HepG2 (cell line): Measurements from ENCODE around the gene PRRT2. TPM values are rescaled to one million over a fixed set of nuclear protein-coding genes. Genes with fewer than 3 reads are reported as not detected.
A peak's percentile ranks its signal among the peaks of the same experiment; 100 is the strongest.

ENCODE experiments used
- GATAD1 ChIP-seq: IDR thresholded peaks from 2 replicates; pipeline ENCODE4 v1.6.1; 2016; ENCODE audit warnings: missing genetic modification reagents, missing compliant biosample characterization
- GPBP1L1 ChIP-seq: sonication (generic); formaldehyde crosslinking; IDR thresholded peaks from 2 replicates; pipeline ENCODE4 v1.5.0; 2020; ENCODE audit warnings: mild to moderate bottlenecking, missing genetic modification reagents
- HDAC1 ChIP-seq: sonication (generic); formaldehyde crosslinking; IDR thresholded peaks from 2 replicates; pipeline ENCODE4 v1.5.1; 2020; ENCODE audit warnings: mild to moderate bottlenecking, missing genetic modification reagents
- HOXA9 ChIP-seq: sonication (generic); formaldehyde crosslinking; IDR thresholded peaks from 2 replicates; pipeline ENCODE4 v1.8.1; 2022; ENCODE audit warnings: missing genetic modification reagents, mild to moderate bottlenecking, moderate library complexity, borderline replicate concordance
- IRX3 ChIP-seq: sonication (generic); formaldehyde crosslinking; IDR thresholded peaks from 2 replicates; pipeline ENCODE4 v1.8.1; 2023; ENCODE audit warnings: mild to moderate bottlenecking, low read depth, missing genetic modification reagents, borderline replicate concordance
- MLLT10 ChIP-seq: sonication (generic); formaldehyde crosslinking; IDR thresholded peaks from 2 replicates; pipeline ENCODE4 v1.4.0; 2020; ENCODE audit warnings: missing genetic modification reagents
- NFRKB ChIP-seq: fragments of 450-650 bp; IDR thresholded peaks from 2 replicates; pipeline ENCODE4 v1.6.1; 2017
- PRDM4 ChIP-seq: sonication (generic); formaldehyde crosslinking; IDR thresholded peaks from 2 replicates; pipeline ENCODE4 v1.9.0; 2021; ENCODE audit warnings: missing genetic modification reagents, borderline replicate concordance
- SMAD1 ChIP-seq: sonication (generic); formaldehyde crosslinking; IDR thresholded peaks from 2 replicates; pipeline ENCODE4 v1.4.0; 2020; ENCODE audit warnings: missing genetic modification reagents, low read depth, mild to moderate bottlenecking, borderline replicate concordance
- SMARCC2 ChIP-seq: fragments of 450-650 bp; IDR thresholded peaks from 2 replicates; pipeline ENCODE4 v1.6.1; 2017; ENCODE audit warnings: antibody characterized with exemption, mild to moderate bottlenecking
- THAP7 ChIP-seq: sonication (generic); formaldehyde crosslinking; IDR thresholded peaks from 2 replicates; pipeline ENCODE4 v1.8.1; 2023; ENCODE audit warnings: mild to moderate bottlenecking, missing genetic modification reagents
- UBTF ChIP-seq: sonication (generic); formaldehyde crosslinking; IDR thresholded peaks from 2 replicates; pipeline ENCODE4 v1.4.0; 2020; ENCODE audit warnings: mild to moderate bottlenecking, missing genetic modification reagents
- ZBTB3 ChIP-seq: sonication (generic); formaldehyde crosslinking; IDR thresholded peaks from 2 replicates; pipeline ENCODE4 v1.4.0; 2020; ENCODE audit warnings: low read depth, mild to moderate bottlenecking, moderate library complexity, missing genetic modification reagents, borderline replicate concordance
- ZNF10 ChIP-seq: sonication (generic); formaldehyde crosslinking; IDR thresholded peaks from 2 replicates; pipeline ENCODE4 v1.4.0; 2020; ENCODE audit warnings: mild to moderate bottlenecking, low read depth, missing genetic modification reagents, borderline replicate concordance
- ZNF343 ChIP-seq: sonication (generic); formaldehyde crosslinking; IDR thresholded peaks from 2 replicates; pipeline ENCODE4 v1.4.0; 2020; ENCODE audit warnings: mild to moderate bottlenecking, missing genetic modification reagents
- ZNF547 ChIP-seq: sonication (generic); formaldehyde crosslinking; IDR thresholded peaks from 2 replicates; pipeline ENCODE4 v1.5.1; 2020; ENCODE audit warnings: mild to moderate bottlenecking, missing genetic modification reagents
- ZNF558 ChIP-seq: sonication (generic); formaldehyde crosslinking; IDR thresholded peaks from 2 replicates; pipeline ENCODE4 v1.9.0; 2022; ENCODE audit warnings: mild to moderate bottlenecking, missing genetic modification reagents, borderline replicate concordance
- ZNF768 ChIP-seq: sonication (generic); formaldehyde crosslinking; IDR thresholded peaks from 2 replicates; pipeline ENCODE4 v1.4.0; 2020; ENCODE audit warnings: missing genetic modification reagents
- ZNF841 ChIP-seq: sonication (generic); formaldehyde crosslinking; IDR thresholded peaks from 2 replicates; pipeline ENCODE4 v1.8.1; 2023; ENCODE audit warnings: missing genetic modification reagents, borderline replicate concordance
- ZSCAN25 ChIP-seq: sonication (generic); formaldehyde crosslinking; IDR thresholded peaks from 2 replicates; pipeline ENCODE4 v1.8.0; 2022; ENCODE audit warnings: mild to moderate bottlenecking, missing genetic modification reagents
- polyA plus RNA-seq, 8 experiments: library from polyadenylated mRNA; depleted of rRNA in 3 of 8; stranded (reverse) in 7 of 8; unstranded in 1 of 8; fragments of >200 nt; fragmentation: Illumina TruSeq in 4 of 8; extraction: Trizol in 4 of 8; gene quantifications; 2 replicates each; pipeline versions ENCODE4 v1.2.1 to v1.2.3, GENCODE V29; 2011 to 2016; ENCODE audit warnings: low read depth in 4 of 8, missing spikeins in 1 of 8, mixed read lengths in 1 of 8; ENCODE audit not compliant: insufficient read depth in 1 of 8
- total RNA-seq, 5 experiments: library from RNA; depleted of rRNA; stranded (reverse); fragments of >200 nt; fragmentation: Illumina TruSeq; extraction: Trizol; gene quantifications; 2 replicates each; pipeline ENCODE4 v1.2.3, GENCODE V29; 2016; ENCODE audit warnings: low read depth in 1 of 5

The PRRT2 gene
- total and polyA plus RNA-seq, 2 of the 13 experiments (the other 11 are each of a cell fraction or from before 2014, with no cell fraction given) = 0.51 to 1.1 TPM

- peak; percentile 46; the same call in 1 of the 2 replicates for TF ChIP-seq ZNF768 (CRISPR knock-in tag)
- TF ChIP-seq THAP7 (CRISPR knock-in tag) = 0 out of 2 replicates have a peak, but pooled peaks have one; percentile 70
- peak; percentile 8 for TF ChIP-seq HDAC1 (CRISPR knock-in tag)
- TF ChIP-seq PRDM4 = no peak
- TF ChIP-seq ZNF841 (CRISPR knock-in tag) = no peak
- TF ChIP-seq ZBTB3 (CRISPR knock-in tag) = 0 out of 2 replicates have a peak, but pooled peaks have one; percentile 24
- no peak for TF ChIP-seq ZNF343
- TF ChIP-seq IRX3 (CRISPR knock-in tag) = no peak
- TF ChIP-seq GPBP1L1 (CRISPR knock-in tag) = no peak
- no peak for TF ChIP-seq MLLT10 (CRISPR knock-in tag)
- peak; percentile 30; the same call in 1 of the 2 replicates for TF ChIP-seq GATAD1 (CRISPR knock-in tag)
- TF ChIP-seq SMAD1 (CRISPR knock-in tag) = no peak
- no peak for TF ChIP-seq NFRKB
- no peak for TF ChIP-seq ZNF10
- TF ChIP-seq ZNF558 = no peak
- TF ChIP-seq ZNF547 = no peak
- 0 out of 2 replicates have a peak, but pooled peaks have one; percentile 49 for TF ChIP-seq HOXA9 (CRISPR knock-in tag)
- TF ChIP-seq UBTF (CRISPR knock-in tag) = peak; percentile 54; the same call in 1 of the 2 replicates
- TF ChIP-seq SMARCC2 = no peak
- peak; percentile 86 for TF ChIP-seq ZSCAN25 (CRISPR knock-in tag)
Observed at GRCh38 chr16:29811896-29812665, at the start of gene PRRT2 (continued).
